Esophagus squamous epithelium (tissue), 5 donors: ENCODE data around the gene TCF12. TPM values are rescaled to one million over a fixed set of nuclear protein-coding genes. Genes with fewer than 3 reads are reported as not detected.

Source experiments
- DNase-seq: peaks from one replicate; lab custom pipeline; 2025; lab: John Stamatoyannopoulos, UW
- H3K27ac ChIP-seq, 4 donors: fragments of 200-600 bp; sonication (generic); one replicate each; pipeline ENCODE4 v1.5.1; 2016 to 2019; ENCODE audit warnings: mild to moderate bottlenecking in 1 of 4
- H3K27me3 ChIP-seq, 4 donors: fragments of 200-600 bp; sonication (generic); 1 replicate in 3 of 4; 2 replicates in 1 of 4; pipeline versions ENCODE4 v1.5.1 to v1.6.0; 2017 to 2021; ENCODE audit warnings: antibody characterized with exemption in 1 of 4
- H3K36me3 ChIP-seq, 3 donors: fragments of 200-600 bp; sonication (generic); one replicate each; pipeline ENCODE4 v1.5.1; 2016 to 2019
- H3K4me1 ChIP-seq, 3 donors: fragments of 200-600 bp; sonication (generic); one replicate each; pipeline ENCODE4 v1.5.1; 2017 to 2019
- H3K4me3 ChIP-seq, 4 donors: fragments of 200-600 bp; sonication (generic); 1 replicate in 3 of 4; 2 replicates in 1 of 4; pipeline ENCODE4 v1.5.1; 2016 to 2019; ENCODE audit warnings: mild to moderate bottlenecking in 2 of 4, moderate library complexity in 1 of 4
- H3K9me3 ChIP-seq, 3 donors: fragments of 200-600 bp; sonication (generic); one replicate each; pipeline ENCODE4 v1.5.1; 2016 to 2019
- CTCF ChIP-seq, 6 experiments: fragments of 450-650 bp in 4 of 6; fragments of 200-600 bp in 2 of 6; sonication (generic) in 2 of 6; IDR thresholded peaks; one replicate each; pipeline ENCODE4 v1.5.1; 2016 to 2019; ENCODE audit warnings: antibody characterized with exemption in 6 of 6, mild to moderate bottlenecking in 4 of 6, moderate library complexity in 4 of 6
- POLR2A ChIP-seq, 4 donors: fragments of 450-650 bp; IDR thresholded peaks; one replicate each; pipeline ENCODE4 v1.6.1; 2017; ENCODE audit warnings: antibody characterized with exemption in 4 of 4, mild to moderate bottlenecking in 4 of 4, moderate library complexity in 3 of 4
- WGBS, 2 donors: methylation state at CpG; one replicate each; pipeline ENCODE4 v1.1.5; 2018; 5-methylcytosine and 5-hydroxymethylcytosine counted together
- intact Hi-C: fragments of 100-400 bp; cut with DNase I; formaldehyde crosslinking; loops from one replicate; pipeline ENCODE4 v1.15.0; 2022
- total RNA-seq, 4 donors: library from RNA; depleted of rRNA; stranded (reverse); fragments of >200 nt; gene quantifications; one replicate each; pipeline ENCODE4 v1.1.0, GENCODE V29; 2016
- donor health status: DM: yes; HTN: yes; CAD: no.

TCF12 gene
- total RNA-seq, 4 donors from 2014 or later = 28.5 to 90.4 (median 51.3) TPM

- no peaks in the 10 kb centered on the region for H3K9me3 ChIP-seq
- no peaks in the 10 kb centered on the region for H3K27me3 ChIP-seq
- TF ChIP-seq CTCF (IDR thresholded peaks at IDR 0.05) = no peak
- TF ChIP-seq POLR2A (IDR thresholded peaks at IDR 0.05) = no peak
- H3K4me3 ChIP-seq = no peak overlapping the region
- H3K27ac ChIP-seq = peak overlapping the region in 1 of 4 donors; percentile 23
- intact Hi-C loops = no loop called here
- H3K4me1 ChIP-seq = no peaks in the 10 kb centered on the region
- WGBS, 2 donors = 49 to 67% methylated on average over 3 of the region's 3 CpGs
- no peak for DNase-seq
- H3K36me3 ChIP-seq = peaks cover 0 to 92% (median 10%) of the 10 kb centered on the region in 3 donors
Observed at GRCh38 chr15:57284535-57284934, 366.1 kb downstream of the TCF12 start.

- no peak overlapping the region for H3K27ac ChIP-seq
- H3K4me1 ChIP-seq = no peaks in the 10 kb centered on the region
- no peak for TF ChIP-seq POLR2A (IDR thresholded peaks at IDR 0.05)
- no peak for DNase-seq
- 95 to 97% methylated on average over 3 of the region's 3 CpGs for WGBS, 2 donors
- intact Hi-C loops = no loop called here
- H3K4me3 ChIP-seq = no peak overlapping the region
- no peaks in the 10 kb centered on the region for H3K27me3 ChIP-seq
- H3K36me3 ChIP-seq = peaks cover 0 to 95% (median 10%) of the 10 kb centered on the region in 3 donors
- no peaks in the 10 kb centered on the region for H3K9me3 ChIP-seq
Observed at GRCh38 chr15:57285386-57285785, 366.9 kb downstream of the TCF12 start.

GRCh38 chr15:57286446-57287122 is 368.1 kb downstream of the TCF12 start:
- DNase-seq = no peak
- Histone ChIP-seq H3K27me3 (no peaks in the 10 kb centered on the region), H3K36me3 (peaks cover 0 to 94% (median 10%) of the 10 kb centered on the region in 3 donors), H3K4me1 (no peaks in the 10 kb centered on the region), H3K4me3 (no peak overlapping the region), H3K27ac (no peak overlapping the region), H3K9me3 (no peaks in the 10 kb centered on the region)
- WGBS, 2 donors = 91 to 92% methylated on average over 7 of the region's 7 CpGs
- TF ChIP-seq POLR2A (IDR thresholded peaks at IDR 0.05) (no peak), CTCF (IDR thresholded peaks at IDR 0.05) (no peak)
- intact Hi-C loops = no loop called here

GRCh38 chr15:57287123-57287521 is 368.7 kb downstream of the TCF12 start:
- peaks cover 0 to 88% (median 10%) of the 10 kb centered on the region in 3 donors for H3K36me3 ChIP-seq
- intact Hi-C loops = no loop called here
- no peak overlapping the region for H3K4me3 ChIP-seq
- H3K4me1 ChIP-seq = no peaks in the 10 kb centered on the region
- H3K27me3 ChIP-seq = no peaks in the 10 kb centered on the region
- DNase-seq = no peak
- WGBS, 2 donors = 70 to 82% methylated on average over 2 of the region's 2 CpGs
- TF ChIP-seq POLR2A (IDR thresholded peaks at IDR 0.05) (no peak), CTCF (IDR thresholded peaks at IDR 0.05) (no peak)
- no peak overlapping the region for H3K27ac ChIP-seq
- H3K9me3 ChIP-seq = no peaks in the 10 kb centered on the region

GRCh38 chr15:57288926-57289580 is 370.6 kb downstream of the TCF12 start:
- DNase-seq = no peak
- Histone ChIP-seq H3K4me1 (no peaks in the 10 kb centered on the region), H3K27ac (peak overlapping the region in 1 of 4 donors; percentile 18), H3K9me3 (no peaks in the 10 kb centered on the region), H3K4me3 (no peak overlapping the region), H3K27me3 (no peaks in the 10 kb centered on the region), H3K36me3 (peaks cover 0 to 69% (median 8%) of the 10 kb centered on the region in 3 donors)
- intact Hi-C loops = no loop called here
- TF ChIP-seq CTCF (IDR thresholded peaks at IDR 0.05) (no peak), POLR2A (IDR thresholded peaks at IDR 0.05) (no peak)
- WGBS, 2 donors = 66 to 78% methylated on average over 5 of the region's 5 CpGs
